Endothelial cell of umbilical vein (primary cell): ENCODE data around the gene SCYL3. TPM values are rescaled to one million over a fixed set of nuclear protein-coding genes. Genes with fewer than 3 reads are reported as not detected.

Experiments
- BruUV-seq: library from RNA; stranded (reverse); fragments of 400-500 nt; replicated peaks from 2 replicates; lab custom pipeline; 2021; lab: Mats Ljungman, UMichigan
- CTCF ChIA-PET: fragments of 300-600, 350-600 bp; sonication (Branson Sonifier 250); formaldehyde crosslinking; loops from one replicate; lab custom pipeline; 2021; ENCODE audit warnings: antibody characterized with exemption, inconsistent platforms; lab: Charles Lee
- POLR2A ChIA-PET: fragments of 300-600, 350-600 bp; sonication (Branson Sonifier 250); formaldehyde crosslinking; loops from one replicate; lab custom pipeline; 2021; ENCODE audit warnings: antibody characterized with exemption, inconsistent platforms; lab: Charles Lee
- DNase-seq: peaks from one replicate; pipeline ENCODE4 v3.0.0-alpha.2; 2011; ENCODE audit warnings: low read depth, low spot score
- FAIRE-seq: peaks from 2 replicates; lab custom pipeline; 2011; peaks lifted over from hg19 to GRCh38; lab: Jason Lieb, UNC
- H2AFZ ChIP-seq: 2 replicates; pipeline ENCODE4 v1.6.0; 2012; ENCODE audit warnings: low read depth, low read length, control low read depth, inconsistent platforms
- H3K27ac ChIP-seq: 2 replicates; pipeline ENCODE4 v1.5.1; 2011; ENCODE audit warnings: low read depth, mild to moderate bottlenecking, control low read depth, low read length, moderate library complexity; ENCODE audit not compliant: insufficient read depth
- H3K27me3 ChIP-seq, 2 experiments: 2 replicates each; pipeline versions ENCODE4 v1.6.0 to v1.6.1; 2011; ENCODE audit warnings: low read length in 2 of 2, mixed read lengths in 1 of 2; ENCODE audit not compliant: control insufficient read depth in 2 of 2, insufficient read depth in 2 of 2
- H3K36me3 ChIP-seq, 2 experiments: 2 replicates in 1 of 2; 3 replicates in 1 of 2; pipeline ENCODE4 v1.5.1; 2011; ENCODE audit warnings: low read length in 2 of 2, mild to moderate bottlenecking in 1 of 2, moderate library complexity in 1 of 2; ENCODE audit not compliant: control insufficient read depth in 2 of 2, insufficient read depth in 2 of 2; ENCODE audit errors: extremely low read depth in 1 of 2
- H3K4me1 ChIP-seq: 3 replicates; pipeline ENCODE4 v1.5.1; 2011; ENCODE audit warnings: mild to moderate bottlenecking, low read length; ENCODE audit not compliant: control insufficient read depth, insufficient read depth; ENCODE audit errors: extremely low read depth
- H3K4me2 ChIP-seq: 2 replicates; pipeline ENCODE4 v1.6.1; 2011; ENCODE audit warnings: low read length, control low read depth, mixed read lengths; ENCODE audit not compliant: insufficient read depth
- H3K4me3 ChIP-seq, 3 experiments: fragments of 200-600 bp in 1 of 3; sonication (generic), shearing (Covaris generic) in 1 of 3; replicated peaks in 1 of 3; 2 replicates each; pipeline ENCODE4 v1.5.1; 2011 to 2016; ENCODE audit warnings: control low read depth in 3 of 3, low read length in 3 of 3, mild to moderate bottlenecking in 2 of 3, inconsistent platforms in 1 of 3, low read depth in 1 of 3, moderate library complexity in 1 of 3; ENCODE audit not compliant: insufficient read depth in 1 of 3
- H3K79me2 ChIP-seq: 2 replicates; pipeline ENCODE4 v1.6.0; 2012; ENCODE audit warnings: low read length, inconsistent platforms; ENCODE audit not compliant: control insufficient read depth, insufficient read depth
- H3K9ac ChIP-seq: replicated peaks from 2 replicates; pipeline ENCODE3; 2011; ENCODE audit warnings: low read length, control low read depth; ENCODE audit not compliant: insufficient read depth; ENCODE audit errors: extremely low read depth
- H3K9me1 ChIP-seq: replicated peaks from 3 replicates; pipeline ENCODE4 v1.6.0; 2011; ENCODE audit warnings: mild to moderate bottlenecking, low read length; ENCODE audit not compliant: control insufficient read depth, insufficient read depth; ENCODE audit errors: extremely low read depth
- H3K9me3 ChIP-seq: replicated peaks from 2 replicates; pipeline ENCODE4 v1.5.1; 2012; ENCODE audit warnings: low read length, inconsistent platforms; ENCODE audit not compliant: control insufficient read depth, insufficient read depth
- H4K20me1 ChIP-seq: replicated peaks from 2 replicates; pipeline ENCODE3; 2011; ENCODE audit warnings: mild to moderate bottlenecking, low read length; ENCODE audit not compliant: control insufficient read depth, insufficient read depth; ENCODE audit errors: extremely low read depth
- EZH2 ChIP-seq: IDR thresholded peaks from 2 replicates; pipeline ENCODE4 v1.6.1; 2012; ENCODE audit warnings: borderline replicate concordance, low read depth, mild to moderate bottlenecking, moderate library complexity, low read length, inconsistent platforms; ENCODE audit not compliant: severe bottlenecking
- FOS ChIP-seq: IDR thresholded peaks from 2 replicates; pipeline ENCODE4 v1.6.1; 2011; ENCODE audit warnings: mild to moderate bottlenecking, low read length, moderate library complexity, borderline replicate concordance; ENCODE audit not compliant: insufficient read depth
- GATA2 ChIP-seq: IDR thresholded peaks from 2 replicates; pipeline ENCODE4 v1.7.0; 2011; ENCODE audit warnings: low read depth, mild to moderate bottlenecking, moderate library complexity, mixed read lengths, low read length; ENCODE audit not compliant: insufficient read length, insufficient read depth
- JUN ChIP-seq: IDR thresholded peaks from 2 replicates; pipeline ENCODE4 v1.6.1; 2011; ENCODE audit warnings: borderline replicate concordance, low read depth; ENCODE audit not compliant: insufficient read length, insufficient read depth
- MYC ChIP-seq: IDR thresholded peaks from one replicate; pipeline ENCODE4 v1.6.1; 2011; ENCODE audit warnings: mild to moderate bottlenecking, low read depth, low read length
- POLR2A ChIP-seq: IDR thresholded peaks from 2 replicates; pipeline ENCODE4 v1.6.1; 2012; ENCODE audit warnings: low read depth, mild to moderate bottlenecking, control low read depth, low read length
- POLR2AphosphoS5 ChIP-seq: IDR thresholded peaks from 2 replicates; pipeline ENCODE4 v1.6.1; 2012; ENCODE audit warnings: low read depth, mild to moderate bottlenecking, control low read depth, low read length, moderate library complexity; ENCODE audit not compliant: insufficient read depth
- dilution Hi-C: fragments of 300-500 bp; cut with MboI; formaldehyde crosslinking; loops from one replicate; pipeline ENCODE4 v1.15.0; 2019; ENCODE audit warnings: low sequenced_read_pairs; ENCODE audit not compliant: extremely low pct_ligation_motif_present
- intact Hi-C: fragments of 100-400 bp; cut with micrococcal nuclease; formaldehyde crosslinking; loops from one replicate; pipeline ENCODE4 v1.10.0; 2022
- polyA plus RNA-seq, 4 experiments: library from polyadenylated mRNA; depleted of rRNA in 3 of 4; stranded (reverse) in 3 of 4; unstranded in 1 of 4; fragments of >200 nt; gene quantifications; 2 replicates each; pipeline versions ENCODE4 v1.2.1 to v1.2.3, GENCODE V29; 2011 to 2012; ENCODE audit warnings: missing spikeins in 1 of 4
- total RNA-seq: library from RNA; stranded (reverse); gene quantifications from 2 replicates; pipeline ENCODE4 v1.2.3, GENCODE V29; 2021
- TF ChIP-seq, protein P1 (sequence below), 2 donors: IDR thresholded peaks; 1 replicate in 1 of 2; 2 replicates in 1 of 2; pipeline ENCODE4 v1.5.1; 2011; ENCODE audit warnings: low read length in 2 of 2, mild to moderate bottlenecking in 2 of 2, moderate library complexity in 2 of 2, control low read depth in 1 of 2, inconsistent platforms in 1 of 2, low read depth in 1 of 2; ENCODE audit not compliant: insufficient read depth in 1 of 2; ENCODE audit errors: extremely low read depth in 1 of 2
- TF ChIP-seq, protein P2 (sequence below): IDR thresholded peaks from 2 replicates; pipeline ENCODE4 v1.6.1; 2011; ENCODE audit not compliant: insufficient read depth, insufficient read length

Gene SCYL3
- total and polyA plus RNA-seq, 2 donors (not counting 3 experiments of a cell fraction or from before 2014, with no cell fraction given) = 3.3 to 6.2 TPM

DNA sequence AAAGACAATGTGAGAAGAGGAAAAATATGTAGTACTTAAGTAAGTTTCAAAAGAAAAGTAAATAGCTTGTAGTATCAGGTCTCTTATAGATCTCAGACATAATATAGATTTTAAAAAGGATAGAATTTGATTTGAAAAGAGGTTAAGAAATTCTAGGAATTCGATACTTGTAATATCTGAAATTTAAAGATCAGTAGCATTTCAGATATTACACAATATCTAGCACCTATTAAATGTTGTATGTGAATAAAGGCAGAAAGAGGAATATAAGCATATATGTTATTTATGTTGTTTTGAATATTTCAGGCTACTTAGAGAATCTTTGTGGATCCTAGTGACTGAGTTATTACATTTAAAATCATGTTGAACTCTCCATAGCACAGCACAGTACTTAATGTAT lies 64.0 kb downstream of the SCYL3 start:
- Histone ChIP-seq H3K27me3 (no peaks in the 10 kb centered on the region), H3K9me1 (no peaks in the 10 kb centered on the region), H3K9me3 (no peaks in the 10 kb centered on the region), H3K4me2 (no peak overlapping the region), H3K27ac (no peak overlapping the region), H2AFZ (no peak overlapping the region), H3K36me3 (peaks cover 0 to 5% of the 10 kb centered on the region in 2 experiments), H4K20me1 (no peaks in the 10 kb centered on the region), H3K79me2 (no peaks in the 10 kb centered on the region), H3K4me1 (no peaks in the 10 kb centered on the region), H3K4me3 (no peak overlapping the region), H3K9ac (no peak overlapping the region)
- TF ChIP-seq JUN = no peak
- TF ChIP-seq, protein P1, sequence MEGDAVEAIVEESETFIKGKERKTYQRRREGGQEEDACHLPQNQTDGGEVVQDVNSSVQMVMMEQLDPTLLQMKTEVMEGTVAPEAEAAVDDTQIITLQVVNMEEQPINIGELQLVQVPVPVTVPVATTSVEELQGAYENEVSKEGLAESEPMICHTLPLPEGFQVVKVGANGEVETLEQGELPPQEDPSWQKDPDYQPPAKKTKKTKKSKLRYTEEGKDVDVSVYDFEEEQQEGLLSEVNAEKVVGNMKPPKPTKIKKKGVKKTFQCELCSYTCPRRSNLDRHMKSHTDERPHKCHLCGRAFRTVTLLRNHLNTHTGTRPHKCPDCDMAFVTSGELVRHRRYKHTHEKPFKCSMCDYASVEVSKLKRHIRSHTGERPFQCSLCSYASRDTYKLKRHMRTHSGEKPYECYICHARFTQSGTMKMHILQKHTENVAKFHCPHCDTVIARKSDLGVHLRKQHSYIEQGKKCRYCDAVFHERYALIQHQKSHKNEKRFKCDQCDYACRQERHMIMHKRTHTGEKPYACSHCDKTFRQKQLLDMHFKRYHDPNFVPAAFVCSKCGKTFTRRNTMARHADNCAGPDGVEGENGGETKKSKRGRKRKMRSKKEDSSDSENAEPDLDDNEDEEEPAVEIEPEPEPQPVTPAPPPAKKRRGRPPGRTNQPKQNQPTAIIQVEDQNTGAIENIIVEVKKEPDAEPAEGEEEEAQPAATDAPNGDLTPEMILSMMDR (IDR thresholded peaks at IDR 0.05; ENCODE audit: extremely low read depth in 1 of 2, insufficient read depth in 1 of 2, low read depth in 1 of 2, low read length in 2 of 2) = no peak
- TF ChIP-seq POLR2A = no peak
- TF ChIP-seq MYC = no peak
- no peak for TF ChIP-seq POLR2AphosphoS5
- TF ChIP-seq FOS = no peak
- TF ChIP-seq, protein P2, sequence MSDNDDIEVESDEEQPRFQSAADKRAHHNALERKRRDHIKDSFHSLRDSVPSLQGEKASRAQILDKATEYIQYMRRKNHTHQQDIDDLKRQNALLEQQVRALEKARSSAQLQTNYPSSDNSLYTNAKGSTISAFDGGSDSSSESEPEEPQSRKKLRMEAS = no peak
- no peak for TF ChIP-seq EZH2
- TF ChIP-seq GATA2 = no peak
- ChIA-PET CTCF (interaction anchor here (1.2 to 1.6 kb wide), 2 partner anchors 20 to 228 kb away, joined by 3 to 4 read pairs; no protein-coding TSS in a partner anchor), POLR2A (no interaction called here)
- dilution Hi-C loops = no loop called here
- DNase-seq (no peak), FAIRE-seq (no peak)
- intact Hi-C loops = no loop called here
- no TSS peak for BruUV-seq
